NCI-H748 (cell line): Measurements from ENCODE around the gene STX1A.
"Not testable (repeated sequence)": the region's sequence is repeated elsewhere in the genome, so short reads cannot be mapped to it uniquely, and the experiment has no call there.

Source experiments
- DNase-seq: peaks from one replicate; lab custom pipeline; 2025; ENCODE audit not compliant: unreplicated experiment; lab: John Stamatoyannopoulos, UW

STX1A gene

DNA sequence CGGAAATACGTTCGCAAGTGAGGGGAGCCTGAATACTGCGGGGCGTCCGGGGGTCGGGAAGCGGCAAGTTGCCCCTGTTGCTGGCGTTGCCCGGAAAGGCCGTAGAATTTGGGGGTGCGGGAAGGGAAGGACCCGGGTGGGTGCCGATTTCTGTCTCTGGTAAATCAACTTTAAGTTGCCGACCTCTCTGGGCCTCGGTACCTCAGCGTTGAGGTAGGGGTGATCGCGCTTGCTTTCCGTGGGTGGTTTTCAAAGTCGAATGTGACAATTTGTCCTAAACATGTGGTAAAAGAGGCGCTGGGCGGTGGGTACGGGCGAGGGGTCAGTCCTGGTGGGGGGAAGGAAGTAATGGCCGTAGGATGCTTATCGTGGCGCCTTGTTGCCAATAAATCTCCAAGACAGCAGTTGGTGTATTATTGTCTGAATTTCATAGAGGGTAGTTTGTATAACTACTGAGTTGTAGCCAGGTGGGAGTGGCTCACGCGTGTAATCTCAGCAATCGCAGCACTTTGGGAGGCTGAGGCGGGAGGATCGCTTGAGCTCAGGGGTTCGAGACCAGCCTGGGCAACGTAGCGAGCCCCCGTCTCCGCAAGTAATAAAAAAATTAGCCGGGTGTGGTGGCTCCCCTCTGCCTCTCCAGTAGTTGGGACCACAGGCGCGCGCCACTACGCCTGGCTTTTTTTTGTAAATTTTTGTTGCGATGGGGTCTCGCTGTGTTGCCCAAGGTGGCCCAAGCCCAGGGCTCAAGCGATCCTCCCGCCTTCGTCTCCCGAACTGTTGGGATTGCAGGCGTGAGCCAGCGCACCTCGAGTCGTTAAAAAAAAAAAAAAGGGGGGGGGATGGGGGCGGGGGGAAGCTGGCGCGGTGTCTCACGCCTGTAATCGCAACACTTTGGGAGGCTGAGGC is 35.4 kb downstream of the STX1A start:
- DNase-seq = peak; percentile 34

DNA sequence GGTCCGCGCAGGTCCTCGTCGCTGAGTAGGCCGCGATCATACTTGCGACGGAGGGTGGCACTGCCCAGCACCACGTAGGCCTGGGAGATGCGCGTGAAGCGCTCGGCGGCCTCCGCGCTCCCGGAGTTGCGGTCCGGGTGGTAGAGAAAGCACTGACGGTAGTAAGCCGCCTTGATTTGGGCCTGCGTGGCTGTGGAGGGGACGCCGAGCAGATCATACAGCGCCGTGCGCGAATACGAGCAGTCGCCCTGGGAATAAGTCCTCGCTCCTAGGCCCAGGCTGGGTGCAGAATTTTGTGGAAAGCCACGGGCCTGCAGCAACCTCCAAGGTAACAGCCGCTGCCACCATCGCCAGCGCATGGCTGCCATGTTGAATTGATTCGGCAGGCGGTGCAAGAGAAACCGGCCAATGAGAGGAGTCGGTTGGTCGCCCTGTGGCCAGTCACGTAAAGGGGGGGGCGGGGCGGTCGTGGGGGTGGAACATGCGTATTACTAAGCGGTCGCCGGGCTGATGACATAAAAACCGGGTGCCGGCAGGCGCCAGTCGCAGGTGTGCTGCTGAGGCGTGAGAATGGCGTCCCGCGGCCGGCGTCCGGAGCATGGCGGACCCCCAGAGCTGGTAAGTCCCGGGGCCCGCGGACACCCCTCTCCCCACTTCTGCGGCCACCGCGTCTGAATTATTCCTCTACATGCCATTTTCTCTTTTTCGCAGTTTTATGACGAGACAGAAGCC is 36.2 kb downstream of the STX1A start, which contains the start of the genes BUD23 and DNAJC30:
Gene BUD23 (plus strand): TSS at position 542 of the 732 bp plus-strand sequence. CDS start 29 bp downstream, at position 571.
Gene DNAJC30 (minus strand): TSS at position 398 of the 732 bp plus-strand sequence. CDS start 30 bp downstream, at position 368.
- DNase-seq = peak; percentile 94

DNA sequence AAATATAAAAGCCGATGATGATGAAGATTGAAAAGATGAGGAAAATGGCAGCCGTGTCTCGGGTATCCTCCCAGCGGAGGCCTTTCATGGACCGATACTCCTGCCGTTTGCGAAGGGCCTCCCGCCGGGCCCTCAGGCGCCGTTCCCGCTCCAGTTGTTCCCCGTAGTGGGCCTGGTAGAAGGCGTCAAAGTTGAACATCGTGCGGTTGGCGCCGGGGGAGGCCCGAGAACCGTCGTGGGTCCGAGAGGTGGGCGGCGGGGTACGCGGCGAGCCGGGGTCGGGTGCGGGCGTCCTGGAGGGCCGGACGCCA is 36.8 kb downstream of the STX1A start:
- no peak for DNase-seq

DNA sequence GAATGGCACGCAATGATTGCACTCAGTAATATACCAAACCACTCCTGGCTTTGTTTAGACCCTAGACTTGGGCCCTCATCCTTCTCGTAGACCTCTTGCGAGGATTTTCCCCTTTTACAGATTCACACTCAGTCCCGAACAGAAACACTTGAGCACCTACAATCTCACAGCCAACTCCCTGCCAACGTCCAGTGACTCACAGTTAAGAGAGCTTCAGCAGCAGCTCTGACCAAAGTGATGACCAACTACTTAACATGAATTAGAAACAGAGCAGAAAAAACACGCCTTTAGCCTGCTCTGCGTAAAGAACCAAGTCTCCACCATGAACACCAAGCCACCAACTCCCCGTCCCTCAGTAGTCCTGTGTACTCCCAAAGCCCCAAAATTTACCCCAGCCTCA is 38.4 kb downstream of the STX1A start:
- no peak for DNase-seq

DNA sequence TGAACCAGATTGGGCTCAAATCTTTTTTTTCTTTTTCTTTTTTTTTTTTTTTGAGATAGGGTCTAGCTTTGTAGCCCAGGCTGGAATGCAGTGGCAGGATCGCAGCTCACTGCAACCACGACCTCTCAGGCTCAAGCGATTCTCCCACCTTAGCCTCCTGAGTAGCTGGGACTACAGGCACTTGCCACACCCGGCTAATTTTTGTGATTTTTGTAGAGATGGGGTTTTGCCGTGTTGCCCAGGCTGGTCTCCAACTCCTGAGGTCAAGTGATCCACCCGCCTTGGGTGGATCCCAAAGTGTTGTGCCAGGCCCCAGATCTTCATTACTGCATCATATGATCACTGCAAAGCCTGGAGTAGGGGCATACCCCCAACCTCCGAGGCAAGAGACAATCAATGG is 39.0 kb downstream of the STX1A start:
- DNase-seq = no peak

DNA sequence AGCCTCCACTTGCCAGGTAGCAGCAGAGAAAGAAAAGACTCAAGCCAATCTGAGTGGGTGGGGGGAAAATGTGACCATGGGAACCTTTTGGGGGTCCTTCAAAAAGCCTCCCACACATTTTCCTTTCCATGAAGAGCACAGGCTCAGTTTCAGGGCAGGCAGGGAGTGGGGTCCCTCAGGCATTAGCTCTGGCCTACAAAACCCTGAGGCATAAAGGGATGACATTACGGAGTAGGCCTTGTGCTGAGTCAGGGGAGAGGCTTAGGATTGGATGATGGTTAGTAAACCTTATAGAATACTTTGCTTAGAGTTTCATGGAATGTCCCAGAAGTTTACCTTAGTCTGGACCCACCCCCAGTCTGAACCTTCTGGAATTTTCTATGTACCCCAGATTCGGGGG is 39.8 kb downstream of the STX1A start:
- DNase-seq = no peak

DNA sequence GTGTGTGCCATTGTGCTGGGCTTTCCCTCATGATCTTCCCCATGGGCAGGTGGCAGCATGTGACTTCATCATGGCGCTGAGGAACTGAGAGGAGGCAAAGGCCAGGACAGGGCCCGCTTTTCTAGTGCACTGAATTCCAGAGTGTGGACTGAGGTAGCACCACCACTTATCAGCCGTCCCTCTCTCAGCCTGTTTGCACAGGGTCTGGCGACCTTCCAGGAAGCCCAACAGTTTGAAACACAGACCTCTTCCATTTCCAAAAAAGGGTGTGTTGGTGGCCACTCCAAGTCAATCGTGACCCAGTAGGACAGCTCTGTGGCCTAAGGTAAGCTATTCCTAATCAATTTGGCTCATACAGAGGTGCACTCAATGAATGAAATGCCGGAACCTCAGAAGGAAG is 40.6 kb downstream of the STX1A start:
- DNase-seq = no peak

DNA sequence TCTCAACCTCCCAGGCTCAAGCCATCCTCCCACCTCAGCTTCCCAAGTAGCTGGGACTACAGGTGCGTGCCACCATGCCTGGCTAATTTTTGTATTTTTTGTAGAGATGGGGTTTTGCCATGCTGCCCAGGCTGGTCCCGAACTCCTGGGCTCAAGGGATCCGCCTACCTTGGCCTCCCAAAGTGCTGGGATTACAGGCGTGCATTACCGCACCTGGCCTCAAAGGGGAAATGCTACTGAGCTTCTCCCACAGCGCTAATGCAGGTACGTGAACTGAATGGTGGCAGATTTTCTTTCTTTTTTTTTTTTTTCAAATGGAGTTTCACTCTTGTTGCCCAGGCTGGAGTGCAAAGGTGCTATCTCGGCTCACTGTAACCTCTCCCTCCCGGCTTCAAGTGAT is 43.4 kb downstream of the STX1A start:
- DNase-seq = peak; percentile 4

DNA sequence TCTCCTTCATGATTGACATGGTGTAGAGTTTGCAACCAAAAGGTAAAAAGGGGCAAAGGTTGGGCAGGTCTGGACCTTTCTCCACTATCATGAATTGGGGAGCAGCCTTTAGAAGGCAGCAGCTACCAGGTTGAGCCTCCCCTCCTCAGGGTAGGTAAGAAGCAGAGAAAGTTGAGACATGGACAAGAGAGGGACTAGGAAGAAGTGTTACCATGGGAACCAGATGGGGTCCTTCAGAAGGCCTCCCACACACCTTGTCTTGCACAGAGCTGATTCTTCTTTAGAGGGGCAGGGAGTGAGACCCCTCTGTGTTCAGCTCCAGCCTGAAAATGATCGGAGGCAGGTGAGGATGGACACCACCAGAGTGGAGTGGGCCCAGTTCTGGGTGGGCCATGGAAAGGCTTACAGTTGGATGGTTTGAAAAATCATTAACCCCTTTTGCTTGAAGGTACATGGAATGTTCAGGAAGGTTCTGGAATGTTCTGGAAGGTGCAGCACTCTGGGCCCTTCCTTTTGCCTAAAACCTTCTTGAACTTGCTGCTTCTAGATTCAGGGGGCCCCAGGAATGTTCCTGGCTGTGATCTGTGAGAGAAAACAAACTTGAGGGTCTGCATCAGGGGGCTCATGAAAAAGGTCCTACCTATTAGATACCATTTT is 44.9 kb downstream of the STX1A start:
- DNase-seq = no peak

DNA sequence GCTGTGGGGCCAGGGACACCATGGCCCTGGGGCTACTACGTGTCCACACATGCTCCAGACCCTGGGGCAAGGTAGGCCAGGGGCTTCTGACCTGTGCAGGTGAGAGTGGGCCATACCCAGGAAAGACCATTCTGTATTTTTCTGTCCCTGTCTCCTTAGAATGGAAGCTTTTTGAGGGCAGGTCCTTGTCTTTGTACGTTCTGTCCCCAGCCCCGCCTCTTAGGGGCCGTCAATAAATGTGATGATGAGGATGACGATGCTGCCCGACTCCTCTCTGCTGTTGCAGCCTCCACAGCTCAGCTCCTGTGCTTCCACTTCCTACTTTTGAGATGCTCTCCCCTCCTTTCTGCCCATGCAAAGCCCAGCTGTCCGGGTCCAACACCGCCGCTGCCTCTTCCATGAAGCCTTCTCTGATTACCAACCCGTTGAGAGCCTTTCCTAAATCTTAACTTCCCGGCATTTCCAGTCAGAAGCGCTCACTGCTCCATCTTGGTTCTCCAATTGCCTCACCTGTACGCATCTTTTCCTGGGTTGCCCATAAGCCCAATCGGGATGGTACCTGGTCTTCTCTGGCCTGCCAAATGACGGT is 47.5 kb downstream of the STX1A start:
- no peak for DNase-seq

DNA sequence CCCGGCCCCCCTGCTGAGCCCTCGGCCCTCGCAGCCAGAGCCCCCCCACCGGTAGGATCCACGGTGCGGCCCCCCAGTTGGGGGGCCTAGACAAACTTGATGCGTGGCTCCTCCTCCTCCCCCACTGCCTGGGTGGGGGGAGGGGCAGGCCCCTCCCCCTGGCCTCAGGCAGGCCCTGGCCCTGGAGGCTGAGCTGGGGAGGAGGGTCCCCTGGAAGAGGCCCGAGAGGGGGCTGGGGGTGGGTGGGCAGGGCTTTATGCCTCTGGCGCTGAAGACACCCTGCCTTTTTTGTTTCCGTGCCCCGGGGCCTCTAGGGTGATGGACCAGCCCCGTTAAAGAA is 48.2 kb downstream of the STX1A start:
- no peak for DNase-seq

DNA sequence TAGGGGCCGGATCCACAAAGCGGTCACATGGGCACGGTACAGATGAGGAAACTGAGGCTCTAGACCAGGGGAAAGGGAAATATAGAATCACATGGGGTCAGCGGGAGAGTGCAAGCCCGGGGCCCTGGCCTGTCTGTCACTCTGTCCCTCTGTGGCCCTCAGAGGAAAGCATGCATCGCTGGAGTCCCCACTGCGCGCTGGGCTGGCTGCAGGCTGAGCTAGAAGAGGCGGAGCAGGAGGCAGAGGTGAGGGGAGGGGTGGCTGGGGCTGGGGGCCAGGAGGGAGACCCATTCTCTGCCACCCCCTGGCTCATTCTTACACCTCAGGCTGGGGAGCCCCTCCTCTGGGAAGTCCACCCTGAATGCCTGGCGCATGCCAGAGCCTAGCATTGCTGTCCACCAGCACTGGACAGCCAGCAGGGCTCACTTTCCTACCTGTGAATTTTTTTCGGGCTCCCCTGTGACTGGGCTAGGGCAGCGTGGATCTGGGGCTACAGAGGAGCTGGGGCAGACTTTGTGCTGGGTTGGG is 49.5 kb downstream of the STX1A start:
- no peak for DNase-seq

DNA sequence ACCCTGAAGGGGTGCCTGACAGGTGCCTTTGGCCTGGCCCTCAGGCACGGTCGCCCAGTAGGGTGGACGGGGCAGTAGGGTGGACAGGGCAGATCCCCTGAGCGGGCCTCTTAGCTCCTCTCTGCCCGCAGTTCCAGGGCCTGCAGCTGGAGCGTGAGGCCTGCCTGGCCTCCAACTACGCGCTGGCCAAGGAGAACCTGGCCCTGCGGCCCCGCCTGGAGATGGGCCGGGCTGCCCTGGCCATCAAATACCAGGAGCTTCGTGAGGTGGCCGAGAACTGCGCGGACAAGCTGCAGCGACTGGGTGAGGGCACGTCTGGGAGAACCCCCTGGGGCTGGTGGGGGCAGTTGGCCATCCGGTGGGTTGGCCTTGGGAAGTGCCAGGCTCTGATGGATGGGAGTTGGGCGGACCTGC is 50.2 kb downstream of the STX1A start:
- DNase-seq = no peak

DNA sequence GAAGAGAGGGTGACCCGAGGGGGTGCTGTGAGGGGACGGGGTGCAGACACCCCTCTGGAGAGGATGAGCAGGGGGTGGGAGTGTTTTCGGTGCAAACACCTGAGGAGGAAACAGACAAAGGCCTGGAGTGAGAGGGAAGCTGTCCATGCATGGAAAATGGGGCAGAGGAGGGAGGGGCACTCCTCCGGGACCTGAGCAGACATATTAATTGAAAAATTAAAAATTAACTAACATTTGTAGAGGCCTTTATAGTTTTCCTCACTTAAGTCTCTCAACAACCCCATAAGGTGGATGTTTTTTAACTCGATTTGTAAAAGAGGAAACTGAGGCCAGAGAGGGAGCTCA is 50.6 kb downstream of the STX1A start:
- DNase-seq = no peak

DNA sequence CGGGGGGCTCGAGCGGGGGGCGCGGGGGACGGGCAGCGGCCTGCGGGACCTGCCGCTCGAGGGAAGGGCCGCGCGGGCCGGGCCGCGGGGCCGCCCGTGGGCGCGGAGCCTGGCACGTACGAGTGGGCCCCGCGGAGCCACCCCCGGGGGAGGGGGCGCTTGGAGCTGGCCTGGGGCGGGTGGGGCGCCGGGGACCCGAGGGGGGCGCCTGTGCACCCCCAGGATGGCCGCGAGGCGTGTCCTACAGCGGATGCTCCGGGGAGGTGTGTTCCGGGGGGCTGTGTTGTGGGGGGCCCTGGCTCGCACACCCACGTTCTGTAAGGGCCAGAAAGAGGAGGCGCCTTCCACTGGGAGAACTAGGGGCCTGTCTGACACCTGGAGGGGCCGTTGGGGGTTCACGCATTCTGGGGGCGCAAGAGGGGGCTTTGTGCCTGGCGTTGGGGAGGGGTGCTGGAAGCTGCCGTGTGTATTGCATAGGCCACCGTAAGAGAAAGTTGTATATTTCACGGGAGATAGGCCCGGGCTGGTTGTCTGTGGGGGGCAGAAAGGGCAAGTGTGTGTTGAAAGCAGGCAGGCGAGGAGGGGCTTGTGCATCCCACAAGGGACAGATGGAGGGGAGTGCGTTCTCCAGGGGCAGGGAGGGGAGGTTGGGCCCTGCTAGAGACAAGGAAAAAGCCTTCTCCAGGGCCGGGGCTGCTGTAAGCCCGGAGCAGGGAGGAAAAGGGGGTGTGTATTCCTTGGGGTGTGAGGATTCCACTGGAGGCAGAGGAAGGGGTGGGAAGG is 51.2 kb downstream of the STX1A start:
- DNase-seq = peak; percentile 48

DNA sequence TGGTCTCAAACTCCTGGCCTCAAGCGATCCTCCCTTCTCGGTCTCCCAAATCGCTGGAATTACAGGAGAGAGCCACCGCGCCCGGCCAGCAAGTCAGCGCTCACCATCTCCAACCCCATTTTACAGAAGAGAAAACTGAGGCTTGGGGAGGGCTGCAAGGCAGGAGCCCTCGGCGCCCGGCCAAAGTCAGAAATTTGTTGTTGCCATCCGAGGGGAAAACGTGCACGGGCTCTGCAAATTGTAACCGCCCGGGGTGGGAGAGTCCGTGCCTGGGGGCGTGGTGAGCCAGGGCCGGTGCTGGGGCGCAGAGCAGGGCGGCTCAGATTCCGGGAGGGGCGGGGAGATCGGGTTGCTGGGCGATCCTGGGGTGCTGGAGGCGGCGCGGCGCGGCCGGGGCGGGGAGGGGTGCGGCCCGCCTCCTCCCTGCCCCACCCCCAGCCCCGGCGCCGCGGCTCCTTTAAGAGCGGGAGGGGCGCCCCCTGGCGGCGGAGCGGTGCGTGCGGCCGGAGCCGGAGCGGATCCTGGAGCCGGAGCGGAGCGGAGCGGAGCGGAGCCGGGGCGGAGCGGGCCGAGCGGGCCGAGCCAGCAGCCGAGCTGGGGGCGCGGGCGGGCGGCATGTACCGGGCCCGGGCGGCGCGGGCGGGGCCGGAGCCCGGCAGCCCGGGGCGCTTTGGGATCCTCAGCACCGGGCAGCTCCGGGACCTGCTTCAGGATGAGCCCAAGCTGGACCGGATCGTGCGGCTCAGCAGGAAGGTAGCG is 51.9 kb downstream of the STX1A start, which contains the start of gene VPS37D:
Gene VPS37D (plus strand): TSS at position 488 of the 759 bp plus-strand sequence. CDS start 128 bp downstream, at position 616.
- peak; percentile 87 for DNase-seq

DNA sequence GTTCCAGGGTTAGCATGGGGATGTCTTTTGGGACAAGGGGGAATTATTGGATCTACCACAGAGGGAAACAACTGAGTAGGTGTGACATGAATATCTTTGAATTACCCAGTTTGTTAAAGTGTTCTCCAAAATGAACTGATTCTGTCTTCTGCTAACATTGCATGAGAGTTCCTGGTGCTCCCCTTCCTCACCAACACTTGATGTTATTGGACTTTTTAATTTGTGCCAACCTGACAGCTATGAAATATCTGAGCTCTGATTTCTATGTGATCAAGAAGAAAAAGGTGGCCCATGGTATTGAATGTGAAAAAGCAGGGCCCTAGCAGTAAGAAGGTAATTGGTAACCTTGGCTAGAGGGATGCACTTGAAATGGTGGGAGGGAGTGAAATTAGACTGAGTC is 56.4 kb downstream of the STX1A start:
- no peak for DNase-seq

DNA sequence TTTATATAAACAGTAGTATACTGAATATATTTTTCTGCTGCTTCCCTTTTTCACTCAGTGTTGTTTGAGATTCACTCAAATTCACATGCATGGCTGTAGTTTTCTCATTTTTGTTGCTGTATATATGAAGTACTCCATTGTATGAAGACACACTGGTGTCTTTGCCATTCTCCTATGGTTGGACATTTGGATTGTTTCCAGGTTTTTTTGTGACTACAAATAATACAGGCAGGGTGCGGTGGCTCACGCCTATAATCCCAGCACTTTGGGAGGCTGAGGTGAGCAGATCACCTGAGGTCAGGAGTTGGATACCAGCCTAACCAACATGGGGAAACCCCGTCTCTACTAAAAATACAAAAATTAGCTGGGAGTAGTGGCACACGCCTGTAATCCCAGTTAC is 58.9 kb downstream of the STX1A start:
- peak; percentile 7 for DNase-seq

DNA sequence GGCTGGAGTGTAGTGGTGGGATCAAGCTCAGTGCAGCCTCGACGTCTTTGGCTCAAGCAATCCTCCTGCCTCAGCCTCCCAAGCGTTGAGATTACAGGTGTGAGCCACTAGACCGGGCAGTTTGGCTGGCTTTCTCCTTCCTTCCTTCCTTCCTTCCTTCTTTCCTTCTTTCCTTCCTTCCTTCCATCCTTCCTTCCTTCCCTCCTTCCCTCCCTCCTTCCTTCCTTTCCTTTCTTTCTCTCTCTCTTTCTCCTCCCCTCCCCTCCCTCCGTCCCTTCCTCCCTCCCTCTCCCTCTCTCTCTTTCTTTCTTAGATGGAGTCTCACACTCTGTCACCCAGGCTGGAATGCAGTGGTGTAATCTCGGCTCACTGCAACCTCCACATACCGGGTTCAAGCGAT is 59.5 kb downstream of the STX1A start:
- DNase-seq = no peak

DNA sequence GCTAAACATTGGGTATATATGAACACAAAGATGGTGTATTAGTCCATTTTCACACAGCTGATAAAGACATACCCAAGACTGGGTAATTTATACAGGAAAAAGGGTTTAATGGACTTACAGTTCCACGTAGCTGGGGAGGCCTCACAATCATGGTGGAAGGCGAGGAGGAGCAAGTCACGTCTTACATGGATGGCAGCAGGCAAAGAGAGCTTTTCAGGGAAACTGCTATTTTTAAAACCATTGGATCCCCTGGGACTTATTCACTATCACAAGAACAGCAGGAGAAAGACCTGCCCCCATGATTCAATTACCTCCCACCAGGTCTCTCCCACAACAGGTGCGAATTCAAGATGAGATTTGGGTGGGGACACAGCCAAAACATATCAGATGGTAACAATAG is 64.2 kb downstream of the STX1A start:
- not testable (repeated sequence) for DNase-seq
